ENCODE measurements around the gene EEIG2. TPM values are rescaled to one million over a fixed set of nuclear protein-coding genes. Genes with fewer than 3 reads are reported as not detected.
"Not testable (repeated sequence)": the region's sequence is repeated elsewhere in the genome, so short reads cannot be mapped to it uniquely, and the experiment has no call there.

EEIG2 gene
- total RNA-seq, result 12.7 TPM
- long read RNA-seq, full-length matches to known transcripts, result 14 of 18 reads
- long read RNA-seq, partial matches to known transcripts, result 3 of 18 reads
- long read RNA-seq, other reads (novel, unspliced or antisense), result 1 of 18 reads

DNA sequence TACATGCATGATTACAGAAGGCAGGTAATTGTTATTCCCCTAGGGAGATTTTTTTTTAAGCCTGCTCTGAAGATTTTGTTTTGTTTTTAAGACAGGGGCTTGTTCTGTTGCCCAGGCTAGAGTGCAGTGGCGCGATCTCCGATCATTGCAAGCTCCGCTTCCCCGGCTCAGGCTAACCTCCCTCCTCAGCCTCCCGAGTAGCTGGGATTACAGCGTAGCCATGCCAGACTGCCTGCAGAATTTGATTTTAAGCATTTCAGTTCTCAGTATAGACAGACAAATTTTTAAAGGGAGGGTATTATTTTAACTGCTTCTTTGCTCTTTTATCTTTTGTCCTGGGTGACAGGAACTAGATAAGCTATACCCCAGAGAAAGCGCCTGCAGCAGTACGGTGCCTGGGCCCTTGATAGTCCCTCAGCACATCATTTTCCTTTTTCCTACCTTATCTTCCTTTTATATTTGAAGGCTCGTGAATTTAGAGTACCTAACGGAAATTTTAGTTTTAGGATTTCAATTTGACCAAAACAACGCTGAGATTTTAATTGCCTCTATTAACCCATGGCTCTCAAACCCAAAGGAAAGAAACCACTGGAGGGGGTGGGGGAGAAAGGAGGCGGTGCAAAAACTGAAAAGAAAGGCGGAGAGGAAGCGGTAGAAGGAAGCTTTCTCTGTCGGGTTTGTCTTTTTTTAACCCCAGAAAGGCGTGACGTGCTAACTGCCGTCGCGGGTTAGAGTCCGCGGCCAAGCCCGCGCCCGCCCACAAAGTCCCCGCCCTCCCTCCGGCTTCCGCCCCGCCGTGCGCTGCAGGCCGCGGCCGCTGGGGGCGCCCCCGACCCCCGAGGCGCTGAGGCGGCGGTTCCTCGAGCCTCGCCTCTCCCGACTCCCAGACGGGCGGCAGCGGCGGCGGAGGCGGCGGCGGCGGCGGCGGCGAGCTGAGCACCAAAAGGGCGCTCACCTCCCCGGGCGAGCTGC, at the start of gene EEIG2:
Gene EEIG2, plus strand, starts transcription at position 886 of the 972 bp plus-strand sequence. CDS start 329 bp downstream, outside the sequence.
- Histone ChIP-seq H3K4me3 (peak within 1 kb of the TSS; percentile 71), H3K27me3 (no peaks in the 10 kb centered on the region), H3K27ac (peak within 1 kb of the TSS; percentile 71), H3K4me1 (peaks cover 29% of the 10 kb centered on the region), H3K9me3 (no peaks in the 10 kb centered on the region), H3K36me3 (no peaks in the 10 kb centered on the region)
- ATAC-seq, result peak; percentile 97
- DNase-seq, result peak; percentile 92
- intact Hi-C loops (cut with DNase I), result no loop called here
- TF ChIP-seq, protein P1, sequence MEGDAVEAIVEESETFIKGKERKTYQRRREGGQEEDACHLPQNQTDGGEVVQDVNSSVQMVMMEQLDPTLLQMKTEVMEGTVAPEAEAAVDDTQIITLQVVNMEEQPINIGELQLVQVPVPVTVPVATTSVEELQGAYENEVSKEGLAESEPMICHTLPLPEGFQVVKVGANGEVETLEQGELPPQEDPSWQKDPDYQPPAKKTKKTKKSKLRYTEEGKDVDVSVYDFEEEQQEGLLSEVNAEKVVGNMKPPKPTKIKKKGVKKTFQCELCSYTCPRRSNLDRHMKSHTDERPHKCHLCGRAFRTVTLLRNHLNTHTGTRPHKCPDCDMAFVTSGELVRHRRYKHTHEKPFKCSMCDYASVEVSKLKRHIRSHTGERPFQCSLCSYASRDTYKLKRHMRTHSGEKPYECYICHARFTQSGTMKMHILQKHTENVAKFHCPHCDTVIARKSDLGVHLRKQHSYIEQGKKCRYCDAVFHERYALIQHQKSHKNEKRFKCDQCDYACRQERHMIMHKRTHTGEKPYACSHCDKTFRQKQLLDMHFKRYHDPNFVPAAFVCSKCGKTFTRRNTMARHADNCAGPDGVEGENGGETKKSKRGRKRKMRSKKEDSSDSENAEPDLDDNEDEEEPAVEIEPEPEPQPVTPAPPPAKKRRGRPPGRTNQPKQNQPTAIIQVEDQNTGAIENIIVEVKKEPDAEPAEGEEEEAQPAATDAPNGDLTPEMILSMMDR (IDR thresholded peaks at IDR 0.05), result peak; percentile 69

DNA sequence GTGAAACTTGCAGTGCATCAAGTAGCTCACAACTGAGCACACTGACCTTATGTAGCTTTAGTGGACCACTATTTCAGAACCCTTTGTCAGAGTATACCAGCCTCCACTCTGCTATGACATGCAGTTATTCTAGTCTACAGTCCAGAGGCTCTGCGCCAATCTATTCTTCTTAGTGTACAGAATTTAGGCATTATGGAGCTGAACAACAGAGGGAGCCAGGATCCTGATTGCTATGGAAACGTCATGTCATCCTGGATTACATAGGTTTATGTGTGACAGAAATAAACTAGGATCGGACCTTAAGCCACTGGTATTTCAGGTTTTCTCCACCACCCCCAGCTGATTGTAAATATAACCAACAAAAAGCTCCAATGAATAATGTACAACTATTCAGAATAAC, 48.1 kb upstream of the EEIG2 start:
- ATAC-seq, result no peak
- no peak for DNase-seq
- H3K27ac ChIP-seq, result no peak overlapping the region
- intact Hi-C loops (cut with DNase I), result loop anchor here (10.0 kb wide), 1 partner anchor 133 kb away; no protein-coding TSS in a partner anchor
- TF ChIP-seq, protein P1 (IDR thresholded peaks at IDR 0.05), result no peak
- no peak overlapping the region for H3K4me3 ChIP-seq
- no peaks in the 10 kb centered on the region for H3K27me3 ChIP-seq
- H3K36me3 ChIP-seq, result no peaks in the 10 kb centered on the region
- no peaks in the 10 kb centered on the region for H3K4me1 ChIP-seq
- no peaks in the 10 kb centered on the region for H3K9me3 ChIP-seq

DNA sequence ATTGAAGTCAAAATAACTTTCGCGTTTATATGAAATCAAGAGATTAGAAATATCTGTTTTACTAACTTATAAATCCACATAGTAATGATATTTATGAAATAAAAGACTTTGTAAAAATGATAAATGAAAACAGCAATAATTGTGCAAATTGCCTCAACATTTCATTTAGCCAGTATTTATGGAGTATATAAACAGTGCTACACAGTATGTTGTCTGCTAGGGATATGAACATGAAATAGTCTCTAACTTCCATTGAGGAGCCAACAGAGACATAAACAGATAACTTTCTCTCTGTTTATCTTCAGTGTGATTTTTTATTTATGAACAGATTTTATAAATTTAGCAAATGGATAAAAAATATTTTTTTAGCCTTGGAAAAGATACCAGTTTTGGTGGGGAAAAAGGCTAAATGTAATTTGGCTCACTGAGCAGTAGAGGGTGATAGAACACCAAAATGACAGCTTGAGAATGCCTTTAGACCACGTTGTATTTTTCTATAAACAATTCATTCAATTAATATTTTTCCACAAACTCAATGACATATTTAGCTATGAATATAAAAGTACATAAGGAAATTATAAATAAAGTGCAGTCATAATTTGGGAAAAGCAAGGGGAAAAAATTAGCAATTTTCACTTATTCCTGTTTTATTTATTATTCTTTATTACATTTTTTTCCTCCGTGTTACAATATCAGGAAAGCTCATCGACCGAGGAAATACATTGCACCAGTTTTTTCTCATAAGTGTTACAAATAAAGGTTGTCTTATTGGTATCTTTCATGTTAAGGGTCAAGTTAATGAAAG, 47.5 kb upstream of the EEIG2 start:
- no peak overlapping the region for H3K4me3 ChIP-seq
- H3K27me3 ChIP-seq, result no peaks in the 10 kb centered on the region
- TF ChIP-seq, protein P1 (IDR thresholded peaks at IDR 0.05), result peak; percentile 93
- no peak overlapping the region for H3K27ac ChIP-seq
- ATAC-seq, result peak; percentile 73
- no peaks in the 10 kb centered on the region for H3K36me3 ChIP-seq
- no peak for DNase-seq
- no peaks in the 10 kb centered on the region for H3K4me1 ChIP-seq
- intact Hi-C loops (cut with DNase I), result loop anchor here (10.0 kb wide), 1 partner anchor 132 kb away; no protein-coding TSS in a partner anchor
- H3K9me3 ChIP-seq, result no peaks in the 10 kb centered on the region

DNA sequence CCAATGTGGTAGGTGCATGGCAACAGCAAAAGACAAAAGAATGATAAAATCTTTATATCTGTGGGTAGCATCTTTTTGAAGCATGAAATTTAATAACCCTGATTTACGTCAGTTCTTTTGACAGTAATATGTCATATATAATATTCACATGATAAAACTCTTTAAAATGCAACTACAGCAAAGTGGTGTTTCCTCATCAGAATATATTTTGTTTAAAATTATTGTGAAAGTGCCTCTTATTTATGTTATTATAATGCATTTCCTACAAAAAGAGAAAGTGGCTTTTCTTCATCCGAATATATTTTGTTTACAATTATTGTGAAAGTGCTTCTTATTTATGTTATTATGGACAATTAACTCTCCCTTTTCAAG, 46.9 kb upstream of the EEIG2 start:
- TF ChIP-seq, protein P1 (IDR thresholded peaks at IDR 0.05), result no peak
- Histone ChIP-seq H3K27ac (no peak overlapping the region), H3K4me1 (no peaks in the 10 kb centered on the region), H3K36me3 (no peaks in the 10 kb centered on the region), H3K9me3 (no peaks in the 10 kb centered on the region), H3K27me3 (no peaks in the 10 kb centered on the region), H3K4me3 (no peak overlapping the region)
- intact Hi-C loops (cut with DNase I), result loop anchor here (10.0 kb wide), 1 partner anchor 132 kb away; no protein-coding TSS in a partner anchor
- ATAC-seq, result no peak
- DNase-seq, result no peak

DNA sequence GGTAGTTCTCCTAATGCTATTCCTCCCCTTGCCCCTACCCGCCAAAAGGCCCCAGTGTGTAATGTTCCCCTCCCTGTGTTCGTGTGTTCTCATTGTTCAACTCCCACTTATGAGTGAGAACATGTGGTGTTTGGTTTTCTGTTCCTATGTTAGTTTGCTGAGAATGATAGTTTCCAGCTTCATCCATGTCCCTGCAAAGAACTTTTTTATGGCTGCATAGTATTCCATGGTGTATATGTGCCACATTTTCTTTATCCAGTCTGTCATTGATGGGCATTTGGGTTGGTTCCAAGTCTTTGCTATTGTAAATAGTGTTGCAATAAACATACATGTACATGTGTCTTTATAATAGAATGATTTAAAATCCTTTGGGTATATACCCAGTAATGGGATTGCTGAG, 46.0 kb upstream of the EEIG2 start:
- intact Hi-C loops (cut with DNase I), result loop anchor here (10.0 kb wide), 1 partner anchor 131 kb away; no protein-coding TSS in a partner anchor
- not testable (repeated sequence) for H3K36me3 ChIP-seq

DNA sequence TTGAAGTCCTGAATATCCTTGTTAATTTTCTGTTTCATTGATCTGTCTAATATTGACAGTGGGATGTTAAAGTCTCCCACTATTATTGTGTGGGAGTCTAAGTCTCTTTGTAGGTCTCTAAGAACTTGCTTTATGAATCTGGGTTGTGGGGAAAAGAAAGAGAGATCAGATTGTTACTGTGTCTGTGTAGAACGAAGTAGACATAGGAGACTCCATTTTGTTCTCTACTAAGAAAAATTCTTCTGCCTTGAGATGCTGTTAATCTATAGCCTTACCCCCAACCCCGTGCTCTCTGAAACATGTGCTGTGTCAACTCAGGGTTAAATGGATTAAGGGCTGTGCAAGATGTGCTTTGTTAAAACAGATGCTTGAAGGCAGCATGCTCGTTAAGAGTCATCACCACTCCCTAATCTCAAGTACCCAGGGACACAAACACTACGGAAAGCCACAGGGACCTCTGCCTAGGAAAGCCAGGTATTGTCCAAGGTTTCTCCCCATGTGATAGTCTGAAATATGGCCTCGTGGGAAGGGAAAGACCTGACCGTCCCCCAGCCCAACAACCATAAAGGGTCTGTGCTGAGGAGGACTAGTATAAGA, 42.5 kb upstream of the EEIG2 start:
- H3K4me1 ChIP-seq, ATAC-seq, H3K27me3 ChIP-seq, DNase-seq, H3K9me3 ChIP-seq, H3K4me3 ChIP-seq, H3K36me3 ChIP-seq, H3K27ac ChIP-seq: not testable (repeated sequence)
- intact Hi-C loops (cut with DNase I), result loop anchor here (10.0 kb wide), 1 partner anchor 127 kb away; no protein-coding TSS in a partner anchor

More for the DNA sequence above, 46.0 kb upstream of the EEIG2 start:
- not testable (repeated sequence) for ATAC-seq, H3K9me3 ChIP-seq, H3K27me3 ChIP-seq, H3K27ac ChIP-seq, H3K4me3 ChIP-seq, DNase-seq, H3K4me1 ChIP-seq
